Measurements from ENCODE around the gene LMF1. TPM values are rescaled to one million over a fixed set of nuclear protein-coding genes. Genes with fewer than 3 reads are reported as not detected.
"Not testable (repeated sequence)": the region's sequence is repeated elsewhere in the genome, so short reads cannot be mapped to it uniquely, and the experiment has no call there.

The LMF1 gene
- total RNA-seq, 6 experiments from 2014 or later, result 10.9 to 20.0 (median 13.8) TPM

DNA sequence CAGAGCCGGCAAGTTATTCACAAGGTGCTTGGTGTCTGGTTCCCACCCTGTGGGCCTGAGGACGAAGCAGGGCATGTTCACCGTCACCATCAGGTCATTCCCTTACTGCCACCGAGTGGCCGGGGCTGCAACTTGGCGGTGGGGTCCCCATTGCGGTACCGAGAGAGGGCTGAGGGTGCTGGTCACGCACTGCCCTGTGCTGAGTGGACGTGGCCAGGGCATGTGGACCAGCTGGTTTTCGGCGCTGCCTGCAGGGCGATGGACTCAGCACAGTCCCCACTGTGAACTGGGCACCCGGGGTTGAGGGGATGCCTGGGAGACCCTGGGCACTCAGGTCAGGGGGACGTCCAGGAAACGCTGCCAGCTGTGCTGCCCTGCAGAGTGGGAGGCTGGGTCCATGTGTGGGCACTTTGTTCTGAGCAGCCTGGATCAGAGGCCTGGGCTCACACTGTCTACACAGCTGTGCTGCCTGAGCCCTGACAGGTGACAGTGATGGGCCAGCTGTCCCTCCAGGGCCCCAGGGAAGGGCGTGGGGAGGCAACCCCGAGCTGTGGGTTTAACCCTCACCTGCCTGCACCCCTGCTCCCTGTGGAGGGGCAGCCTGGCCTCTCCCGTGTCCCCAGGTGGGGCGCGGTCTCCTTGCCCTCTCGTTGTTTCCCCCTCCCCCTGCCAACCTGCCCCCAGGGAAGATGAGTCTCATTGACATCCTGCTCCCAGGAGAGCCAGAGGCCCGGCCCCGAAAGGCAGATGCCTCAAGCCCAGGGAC lies 131.0 kb downstream of the LMF1 start:
- no peak overlapping the region for H3K27ac ChIP-seq
- peak in 1 of 3 donors; percentile 48 for DNase-seq
- H3K27me3 ChIP-seq, result no peaks in the 10 kb centered on the region
- no peaks in the 10 kb centered on the region for H3K4me1 ChIP-seq
- H3K9me3 ChIP-seq, result no peaks in the 10 kb centered on the region
- intact Hi-C loops (cut with DNase I), result no loop called here
- peak in 1 of 4 donors; percentile 4 for ATAC-seq
- TF ChIP-seq, protein P1, sequence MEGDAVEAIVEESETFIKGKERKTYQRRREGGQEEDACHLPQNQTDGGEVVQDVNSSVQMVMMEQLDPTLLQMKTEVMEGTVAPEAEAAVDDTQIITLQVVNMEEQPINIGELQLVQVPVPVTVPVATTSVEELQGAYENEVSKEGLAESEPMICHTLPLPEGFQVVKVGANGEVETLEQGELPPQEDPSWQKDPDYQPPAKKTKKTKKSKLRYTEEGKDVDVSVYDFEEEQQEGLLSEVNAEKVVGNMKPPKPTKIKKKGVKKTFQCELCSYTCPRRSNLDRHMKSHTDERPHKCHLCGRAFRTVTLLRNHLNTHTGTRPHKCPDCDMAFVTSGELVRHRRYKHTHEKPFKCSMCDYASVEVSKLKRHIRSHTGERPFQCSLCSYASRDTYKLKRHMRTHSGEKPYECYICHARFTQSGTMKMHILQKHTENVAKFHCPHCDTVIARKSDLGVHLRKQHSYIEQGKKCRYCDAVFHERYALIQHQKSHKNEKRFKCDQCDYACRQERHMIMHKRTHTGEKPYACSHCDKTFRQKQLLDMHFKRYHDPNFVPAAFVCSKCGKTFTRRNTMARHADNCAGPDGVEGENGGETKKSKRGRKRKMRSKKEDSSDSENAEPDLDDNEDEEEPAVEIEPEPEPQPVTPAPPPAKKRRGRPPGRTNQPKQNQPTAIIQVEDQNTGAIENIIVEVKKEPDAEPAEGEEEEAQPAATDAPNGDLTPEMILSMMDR (IDR thresholded peaks at IDR 0.05), result no peak
- no peak for TF ChIP-seq POLR2A (IDR thresholded peaks at IDR 0.05)
- H3K4me3 ChIP-seq, result no peak overlapping the region
- WGBS (ENCODE audit: insufficient coverage, low coverage, low lambda C conversion rate, missing lambda C conversion rate), result 40% methylated on average over 2 of the region's 24 CpGs
- no peaks in the 10 kb centered on the region for H3K36me3 ChIP-seq

DNA sequence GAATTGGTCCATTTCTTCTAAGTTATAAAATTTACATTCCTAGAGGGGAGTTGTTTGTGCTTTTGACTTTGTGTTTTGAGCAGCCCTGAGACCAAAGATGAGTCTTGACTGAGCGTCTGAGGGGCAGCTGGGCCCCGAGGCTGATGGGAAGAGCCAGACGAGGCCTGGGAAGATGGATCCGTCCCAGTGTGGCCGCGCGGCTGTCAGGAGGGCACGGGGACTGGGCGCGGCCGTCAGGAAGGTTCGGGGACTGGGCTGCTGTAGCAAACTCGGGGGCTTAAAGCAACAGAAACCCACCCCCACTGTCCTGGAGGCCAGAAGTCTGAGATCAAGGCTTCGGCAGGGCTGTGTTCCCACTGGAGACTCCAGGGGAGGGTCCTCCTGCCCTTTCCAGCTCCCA lies 132.0 kb downstream of the LMF1 start:
- H3K36me3 ChIP-seq, result no peaks in the 10 kb centered on the region
- 79% methylated on average over 9 of the region's 14 CpGs for WGBS (ENCODE audit: insufficient coverage, low coverage, low lambda C conversion rate, missing lambda C conversion rate)
- H3K27ac ChIP-seq, result no peak overlapping the region
- intact Hi-C loops (cut with DNase I), result no loop called here
- H3K9me3 ChIP-seq, result no peaks in the 10 kb centered on the region
- DNase-seq, result no peak
- no peak for ATAC-seq
- no peak for TF ChIP-seq POLR2A (IDR thresholded peaks at IDR 0.05)
- TF ChIP-seq, protein P1 (IDR thresholded peaks at IDR 0.05), result no peak
- H3K27me3 ChIP-seq, result no peaks in the 10 kb centered on the region
- H3K4me1 ChIP-seq, result no peaks in the 10 kb centered on the region
- no peak overlapping the region for H3K4me3 ChIP-seq

- H3K4me3 ChIP-seq; intact Hi-C loops (cut with DNase I); H3K9me3 ChIP-seq; H3K27ac ChIP-seq; ATAC-seq; H3K36me3 ChIP-seq; H3K4me1 ChIP-seq; H3K27me3 ChIP-seq; DNase-seq: not testable (repeated sequence)
- WGBS (ENCODE audit: insufficient coverage, low coverage, low lambda C conversion rate, missing lambda C conversion rate), result 91% methylated on average over 3 of the region's 3 CpGs
Measured at GRCh38 chr16:836822-837221, 134.0 kb downstream of the LMF1 start.

DNA sequence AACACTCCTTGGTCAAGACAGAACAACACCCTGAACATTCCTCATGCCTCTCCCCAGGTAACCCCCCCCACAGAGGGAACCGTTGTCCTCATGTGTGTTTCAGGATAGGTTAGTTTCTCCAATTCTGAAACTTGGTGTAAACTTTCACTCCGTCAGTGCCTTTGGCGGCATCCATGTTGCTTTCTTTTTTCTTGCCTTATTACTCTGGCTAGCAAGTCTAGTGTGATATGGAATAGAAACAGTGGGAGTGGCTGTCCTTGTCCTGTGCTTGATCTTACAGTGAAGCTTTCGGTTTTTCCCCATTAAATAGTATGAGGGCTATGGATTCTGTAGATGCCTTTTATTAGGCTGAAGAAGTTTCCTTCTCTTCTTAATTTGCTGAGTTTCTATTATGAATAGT lies 134.6 kb downstream of the LMF1 start:
- 79% methylated on average over 4 of the region's 4 CpGs for WGBS (ENCODE audit: insufficient coverage, low coverage, low lambda C conversion rate, missing lambda C conversion rate)
- DNase-seq (no peak), ATAC-seq (no peak)
- intact Hi-C loops (cut with DNase I), result no loop called here
- Histone ChIP-seq H3K27me3 (no peaks in the 10 kb centered on the region), H3K4me3 (no peak overlapping the region), H3K36me3 (no peaks in the 10 kb centered on the region), H3K4me1 (no peaks in the 10 kb centered on the region), H3K9me3 (no peaks in the 10 kb centered on the region), H3K27ac (no peak overlapping the region)
- no peak for TF ChIP-seq POLR2A (IDR thresholded peaks at IDR 0.05)
- TF ChIP-seq, protein P1 (IDR thresholded peaks at IDR 0.05), result no peak

DNA sequence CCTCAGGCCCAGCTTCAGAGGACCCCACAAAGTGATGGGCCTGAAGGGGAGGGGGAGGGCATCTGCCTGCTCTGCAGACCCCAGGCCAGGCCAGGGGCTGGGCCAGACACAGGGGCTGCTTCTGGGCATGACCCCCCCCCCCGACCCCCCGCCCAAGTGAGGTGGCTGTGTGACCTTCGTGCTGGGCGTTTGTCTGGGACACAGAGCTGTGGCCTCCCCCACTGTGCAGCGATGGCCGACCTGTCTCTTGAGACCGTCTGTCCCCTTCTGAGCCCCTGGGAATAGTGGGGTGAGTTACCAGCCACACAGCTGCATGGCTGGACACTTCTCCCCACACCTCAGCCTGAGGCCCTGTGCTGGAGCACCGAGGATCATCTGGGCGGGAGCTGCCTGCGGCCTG lies 135.4 kb downstream of the LMF1 start:
- intact Hi-C loops (cut with DNase I), result no loop called here
- no peaks in the 10 kb centered on the region for H3K27me3 ChIP-seq
- 94% methylated on average over 3 of the region's 10 CpGs for whole genome bisulfite sequencing (ENCODE audit: insufficient coverage, low coverage, low lambda C conversion rate, missing lambda C conversion rate)

More for the DNA sequence above, 135.4 kb downstream of the LMF1 start:
- Histone ChIP-seq H3K4me1 (no peaks in the 10 kb centered on the region), H3K9me3 (no peaks in the 10 kb centered on the region), H3K36me3 (no peaks in the 10 kb centered on the region), H3K4me3 (no peak overlapping the region), H3K27ac (no peak overlapping the region)
- no peak for ATAC-seq
- DNase-seq, result no peak
- TF ChIP-seq, protein P1 (IDR thresholded peaks at IDR 0.05), result no peak
- no peak for TF ChIP-seq POLR2A (IDR thresholded peaks at IDR 0.05)
